ENCODE data around the gene PDZRN3. TPM values are rescaled to one million over a fixed set of nuclear protein-coding genes. Genes with fewer than 3 reads are reported as not detected.

The PDZRN3 gene
- total RNA-seq, 1 donor from 2014 or later: not detected

DNA sequence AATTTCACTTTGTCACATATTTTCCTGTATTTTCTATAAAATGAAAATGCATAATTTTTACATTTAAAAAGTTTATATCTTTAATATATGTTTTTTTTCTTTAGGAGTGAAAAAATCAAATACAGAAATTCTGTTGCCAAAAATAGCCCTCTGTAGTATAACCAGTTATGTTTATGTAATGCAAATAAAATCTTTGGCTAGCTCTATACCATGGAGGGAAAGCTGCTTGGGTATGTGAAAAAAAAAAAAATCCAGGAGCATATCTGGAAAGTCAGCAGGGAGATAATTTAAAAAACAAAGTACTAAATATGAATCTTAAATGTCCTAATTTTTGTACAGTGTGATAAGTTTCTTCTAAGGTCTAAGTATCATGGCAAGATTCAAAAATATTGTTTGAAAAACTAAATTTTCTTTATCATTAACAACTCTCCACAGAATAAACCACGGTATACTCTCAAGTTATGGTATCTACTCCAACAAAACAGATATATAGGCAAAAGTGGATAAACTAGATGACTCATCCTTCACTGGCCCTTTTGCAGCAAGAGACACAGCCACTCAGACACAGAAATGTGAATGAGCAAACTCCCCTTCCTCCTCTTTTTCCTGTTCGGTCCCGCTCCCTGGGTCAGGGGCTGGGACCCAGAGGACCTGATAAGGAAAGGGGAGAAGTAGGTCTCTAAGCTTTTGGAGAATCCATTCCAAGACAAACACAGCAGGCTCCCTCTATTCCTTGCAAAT lies 66.6 kb downstream of the PDZRN3 start:
- no peaks in the 10 kb centered on the region for H3K36me3 Mint-ChIP-seq (ENCODE audit: low read depth)
- H3K4me1 Mint-ChIP-seq (ENCODE audit: low read depth): no peaks in the 10 kb centered on the region
- no peak for DNase-seq (ENCODE audit: low spot score)
- peaks cover 2% of the 10 kb centered on the region for H3K27me3 Mint-ChIP-seq (ENCODE audit: insufficient read depth)
- intact Hi-C loops (cut with micrococcal nuclease): no loop called here
- H3K27ac Mint-ChIP-seq: no peak overlapping the region
- H3K4me3 Mint-ChIP-seq: no peak overlapping the region
- H3K9me3 Mint-ChIP-seq: no peaks in the 10 kb centered on the region

DNA sequence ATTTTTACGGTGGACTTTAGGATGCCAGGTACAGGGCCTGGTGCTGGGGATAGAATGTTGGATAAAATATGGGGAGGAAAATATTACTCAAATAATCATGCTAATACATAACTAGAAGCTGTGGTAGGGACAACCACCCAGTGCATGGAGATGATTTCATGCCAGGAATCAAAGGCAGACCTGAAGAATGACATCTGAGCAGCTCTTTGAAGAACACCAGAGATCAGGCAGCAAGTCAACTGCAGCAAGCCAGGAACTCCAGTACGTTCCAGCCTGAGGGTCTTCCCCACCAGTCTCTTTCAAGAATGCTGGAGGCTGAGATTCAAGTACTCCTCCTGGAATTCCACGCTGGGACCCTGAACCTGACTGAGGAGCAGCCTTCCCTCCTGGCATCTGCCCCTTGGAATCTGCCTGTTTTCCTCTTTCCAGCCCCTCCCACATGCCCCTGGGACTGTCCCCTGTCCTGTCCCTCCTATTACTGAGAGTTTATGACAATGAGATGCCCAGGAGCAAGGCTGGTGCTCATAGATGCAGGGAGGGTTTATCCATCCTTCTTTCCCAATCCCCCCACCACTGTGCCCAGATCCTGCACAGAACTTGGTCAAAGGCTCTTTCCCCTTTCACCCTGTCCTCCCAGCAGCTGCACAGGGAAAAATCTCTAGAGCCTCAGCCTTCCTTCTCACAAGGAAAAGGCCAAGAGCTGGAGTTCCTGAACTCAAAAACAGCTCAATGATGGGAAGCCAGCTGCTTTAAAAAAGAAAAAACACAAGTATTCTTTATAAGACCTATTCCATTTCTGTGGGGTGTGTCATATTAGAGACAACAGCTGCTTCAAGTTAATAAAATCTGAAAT lies 68.0 kb downstream of the PDZRN3 start:
- DNase-seq (ENCODE audit: low spot score): no peak
- H3K4me3 Mint-ChIP-seq: no peak overlapping the region
- H3K9me3 Mint-ChIP-seq: no peaks in the 10 kb centered on the region
- intact Hi-C loops (cut with micrococcal nuclease): no loop called here
- no peaks in the 10 kb centered on the region for H3K36me3 Mint-ChIP-seq (ENCODE audit: low read depth)
- H3K4me1 Mint-ChIP-seq (ENCODE audit: low read depth): no peaks in the 10 kb centered on the region
- no peak overlapping the region for H3K27ac Mint-ChIP-seq
- peaks cover 2% of the 10 kb centered on the region for H3K27me3 Mint-ChIP-seq (ENCODE audit: insufficient read depth)

DNA sequence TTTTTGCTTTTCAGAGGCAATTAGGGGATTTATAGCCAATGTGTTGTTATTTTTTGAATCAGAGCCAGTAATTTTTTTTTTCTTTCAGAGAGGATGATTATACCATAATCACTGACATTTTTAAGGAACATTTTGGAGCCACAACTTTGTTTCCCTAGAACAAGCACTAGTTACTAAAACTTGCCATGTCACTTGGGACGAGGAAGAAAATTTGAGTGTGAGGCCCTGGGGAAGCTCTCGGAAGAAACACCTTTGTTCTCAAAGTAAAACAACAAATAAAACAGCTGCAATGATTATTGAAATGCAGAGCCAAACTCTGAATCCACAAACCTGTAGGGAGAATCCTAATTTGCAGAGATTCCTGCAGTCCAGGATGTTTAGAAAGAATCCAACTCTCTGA lies 69.7 kb downstream of the PDZRN3 start:
- intact Hi-C loops (cut with micrococcal nuclease): no loop called here
- no peak overlapping the region for H3K27ac Mint-ChIP-seq

DNA sequence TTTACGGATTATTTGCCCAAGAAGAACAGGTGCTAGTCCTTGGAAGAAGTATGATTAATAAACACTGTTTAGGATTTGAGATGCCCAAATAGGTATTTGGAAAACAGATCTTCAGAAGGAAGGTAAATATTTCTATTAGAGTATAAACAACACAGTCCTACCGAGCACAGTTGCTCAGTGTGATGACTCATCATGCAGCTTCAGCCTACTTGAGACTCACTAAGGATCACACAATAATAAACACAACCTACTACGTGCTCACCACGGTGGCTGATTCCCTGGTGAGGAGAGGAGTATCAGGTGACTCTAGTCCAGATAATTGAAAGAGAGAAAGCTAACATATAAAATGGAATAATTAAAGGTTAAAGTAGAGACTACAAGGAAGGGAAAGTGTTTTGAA lies 72.0 kb downstream of the PDZRN3 start:
- DNase-seq (ENCODE audit: low spot score): no peak
- H3K4me3 Mint-ChIP-seq: no peak overlapping the region
- no peaks in the 10 kb centered on the region for H3K36me3 Mint-ChIP-seq (ENCODE audit: low read depth)
- intact Hi-C loops (cut with micrococcal nuclease): no loop called here
- peaks cover 2% of the 10 kb centered on the region for H3K27me3 Mint-ChIP-seq (ENCODE audit: insufficient read depth)
- H3K9me3 Mint-ChIP-seq: no peaks in the 10 kb centered on the region
- no peaks in the 10 kb centered on the region for H3K4me1 Mint-ChIP-seq (ENCODE audit: low read depth)
- no peak overlapping the region for H3K27ac Mint-ChIP-seq

More for the DNA sequence above, 69.7 kb downstream of the PDZRN3 start:
- Mint-ChIP-seq H3K27me3 (ENCODE audit: insufficient read depth) (peaks cover 2% of the 10 kb centered on the region), H3K9me3 (no peaks in the 10 kb centered on the region), H3K4me3 (no peak overlapping the region), H3K36me3 (ENCODE audit: low read depth) (no peaks in the 10 kb centered on the region), H3K4me1 (ENCODE audit: low read depth) (no peaks in the 10 kb centered on the region)
- no peak for DNase-seq (ENCODE audit: low spot score)

DNA sequence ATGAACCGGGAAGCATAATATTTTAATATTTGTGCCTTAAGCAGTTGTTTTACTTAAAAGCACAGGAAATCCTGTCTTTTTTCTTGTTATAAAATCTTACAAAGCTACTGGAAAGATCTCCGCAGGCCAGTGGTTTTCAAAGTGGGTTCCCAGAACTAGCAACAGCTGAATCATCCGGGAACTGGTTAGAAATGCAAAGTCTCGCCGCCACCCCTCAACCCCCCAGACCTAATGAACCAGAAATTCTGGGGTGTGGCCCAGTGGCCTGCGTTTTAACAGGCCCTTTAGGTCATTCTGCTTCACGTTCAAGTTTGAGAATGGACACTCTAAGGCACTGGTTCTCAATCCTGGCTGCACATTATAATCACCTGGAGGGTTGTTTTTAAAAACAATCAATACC lies 74.7 kb downstream of the PDZRN3 start:
- Mint-ChIP-seq H3K36me3 (ENCODE audit: low read depth) (no peaks in the 10 kb centered on the region), H3K4me3 (no peak overlapping the region), H3K27me3 (ENCODE audit: insufficient read depth) (no peaks in the 10 kb centered on the region), H3K4me1 (ENCODE audit: low read depth) (no peaks in the 10 kb centered on the region), H3K27ac (no peak overlapping the region), H3K9me3 (no peaks in the 10 kb centered on the region)
- no peak for DNase-seq (ENCODE audit: low spot score)
- intact Hi-C loops (cut with micrococcal nuclease): no loop called here

DNA sequence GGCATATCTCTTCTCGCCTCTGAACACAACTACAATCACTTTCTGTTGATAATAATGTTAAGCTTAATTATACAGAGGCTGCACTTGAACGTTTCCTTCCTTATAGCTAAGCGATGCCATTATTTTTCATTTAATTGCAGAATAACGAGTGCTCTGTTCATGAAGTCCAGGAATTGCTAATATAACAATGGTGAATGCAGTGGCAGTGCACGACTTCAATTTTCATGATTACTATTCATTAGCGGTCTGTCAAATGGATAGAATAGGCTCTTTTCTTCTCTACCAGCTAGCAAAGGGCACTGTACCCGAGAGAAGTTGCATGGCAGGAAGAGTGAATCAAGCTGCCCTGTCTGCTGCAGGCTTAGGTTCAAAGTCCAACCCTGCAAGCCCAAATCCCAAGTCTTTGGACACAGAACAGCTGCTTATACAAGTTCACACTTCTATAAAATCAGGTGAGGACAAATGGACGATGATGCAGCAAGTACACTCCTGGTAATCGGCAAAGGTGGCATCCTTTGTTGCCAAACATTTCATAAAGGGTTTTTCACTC lies 75.6 kb downstream of the PDZRN3 start:
- Mint-ChIP-seq H3K27ac (no peak overlapping the region), H3K4me1 (ENCODE audit: low read depth) (no peaks in the 10 kb centered on the region), H3K36me3 (ENCODE audit: low read depth) (no peaks in the 10 kb centered on the region), H3K4me3 (no peak overlapping the region), H3K9me3 (no peaks in the 10 kb centered on the region), H3K27me3 (ENCODE audit: insufficient read depth) (no peaks in the 10 kb centered on the region)
- no peak for DNase-seq (ENCODE audit: low spot score)
- intact Hi-C loops (cut with micrococcal nuclease): no loop called here

DNA sequence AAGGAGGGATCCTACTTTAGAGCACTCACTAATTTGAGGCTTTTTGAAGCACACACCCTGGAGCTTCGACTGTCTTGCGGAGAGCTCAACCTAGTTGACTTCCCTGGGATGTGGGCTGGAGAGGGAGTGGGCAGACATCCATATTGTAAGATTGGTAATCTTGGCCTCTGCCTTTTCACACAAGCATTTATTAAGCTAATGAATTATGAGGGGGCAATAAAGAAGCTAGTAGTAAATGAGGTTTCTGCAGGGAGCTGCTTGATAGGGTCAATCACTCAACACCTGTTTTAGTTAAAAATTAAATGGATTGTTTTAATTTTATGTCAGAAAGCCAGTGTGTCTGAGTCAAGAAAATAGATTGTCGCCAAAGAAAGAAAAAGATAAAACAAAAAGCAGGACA lies 76.3 kb downstream of the PDZRN3 start:
- no peak overlapping the region for H3K27ac Mint-ChIP-seq

DNA sequence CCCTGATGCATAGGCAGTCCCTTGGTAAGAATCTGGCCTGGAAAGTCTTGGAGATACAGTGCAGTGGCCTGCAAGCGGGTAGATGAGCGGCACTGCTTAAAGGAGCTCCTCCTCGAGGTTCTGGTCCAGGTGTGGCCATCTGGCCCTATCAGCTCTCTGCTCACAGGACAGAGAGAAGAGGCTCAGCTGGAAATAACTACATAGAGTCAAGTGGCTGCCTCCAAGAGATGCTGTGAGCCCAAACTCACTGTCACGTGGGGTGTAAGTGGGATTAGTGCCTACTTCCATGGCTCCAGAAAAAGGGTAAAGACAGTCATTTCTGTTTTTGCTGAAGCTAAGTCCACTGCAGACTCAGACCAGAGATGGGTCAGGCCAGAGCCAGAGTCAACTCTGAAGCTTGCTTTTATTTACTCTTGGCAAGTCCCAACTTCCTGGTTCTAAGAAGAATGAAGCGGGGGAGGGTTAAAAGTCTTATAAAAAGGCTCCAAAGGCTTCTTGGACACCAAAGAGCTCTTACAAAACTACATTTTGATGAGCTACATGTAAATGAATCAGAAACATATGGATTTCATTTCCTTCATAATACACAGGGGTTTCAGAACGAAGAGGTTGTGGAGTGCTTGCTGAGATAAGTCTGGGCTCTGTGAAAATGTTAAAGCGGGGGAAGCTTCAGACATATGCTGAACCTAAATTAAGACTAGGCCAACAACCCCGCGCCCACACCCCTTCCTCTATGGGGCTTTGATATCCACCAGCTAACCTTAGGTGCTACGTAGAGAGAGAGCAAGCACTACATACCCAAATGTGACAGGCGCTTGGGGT lies 77.1 kb downstream of the PDZRN3 start:
- Mint-ChIP-seq H3K36me3 (ENCODE audit: low read depth) (no peaks in the 10 kb centered on the region), H3K27ac (no peak overlapping the region), H3K4me1 (ENCODE audit: low read depth) (no peaks in the 10 kb centered on the region), H3K4me3 (no peak overlapping the region), H3K9me3 (no peaks in the 10 kb centered on the region), H3K27me3 (ENCODE audit: insufficient read depth) (no peaks in the 10 kb centered on the region)
- intact Hi-C loops (cut with micrococcal nuclease): no loop called here
- DNase-seq (ENCODE audit: low spot score): no peak

More for the DNA sequence above, 76.3 kb downstream of the PDZRN3 start:
- DNase-seq (ENCODE audit: low spot score): no peak
- no peaks in the 10 kb centered on the region for H3K4me1 Mint-ChIP-seq (ENCODE audit: low read depth)
- intact Hi-C loops (cut with micrococcal nuclease): no loop called here
- H3K4me3 Mint-ChIP-seq: no peak overlapping the region
- no peaks in the 10 kb centered on the region for H3K27me3 Mint-ChIP-seq (ENCODE audit: insufficient read depth)
- H3K9me3 Mint-ChIP-seq: no peaks in the 10 kb centered on the region
- H3K36me3 Mint-ChIP-seq (ENCODE audit: low read depth): no peaks in the 10 kb centered on the region

DNA sequence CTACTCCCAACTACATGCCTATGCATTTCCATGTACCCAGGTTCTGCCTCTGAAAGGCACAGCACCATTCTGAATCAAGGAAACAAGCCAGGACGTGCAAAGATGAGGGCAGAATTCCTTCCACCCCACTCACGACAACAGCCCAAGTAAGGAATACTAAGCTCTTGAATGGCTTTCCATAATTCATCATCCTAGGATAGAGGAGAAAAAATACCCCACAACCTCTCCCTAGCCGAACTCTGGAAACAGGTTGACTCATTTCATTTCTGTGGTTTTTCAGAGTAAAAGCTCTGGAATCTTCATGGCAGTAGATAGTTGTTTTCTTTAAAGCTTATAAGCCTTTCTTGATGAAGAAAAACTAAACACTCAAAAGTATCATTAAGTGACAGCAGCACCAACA lies 77.8 kb downstream of the PDZRN3 start:
- Mint-ChIP-seq H3K27ac (no peak overlapping the region), H3K27me3 (ENCODE audit: insufficient read depth) (no peaks in the 10 kb centered on the region), H3K4me1 (ENCODE audit: low read depth) (no peaks in the 10 kb centered on the region), H3K36me3 (ENCODE audit: low read depth) (no peaks in the 10 kb centered on the region), H3K4me3 (no peak overlapping the region), H3K9me3 (no peaks in the 10 kb centered on the region)
- DNase-seq (ENCODE audit: low spot score): no peak
- intact Hi-C loops (cut with micrococcal nuclease): no loop called here

DNA sequence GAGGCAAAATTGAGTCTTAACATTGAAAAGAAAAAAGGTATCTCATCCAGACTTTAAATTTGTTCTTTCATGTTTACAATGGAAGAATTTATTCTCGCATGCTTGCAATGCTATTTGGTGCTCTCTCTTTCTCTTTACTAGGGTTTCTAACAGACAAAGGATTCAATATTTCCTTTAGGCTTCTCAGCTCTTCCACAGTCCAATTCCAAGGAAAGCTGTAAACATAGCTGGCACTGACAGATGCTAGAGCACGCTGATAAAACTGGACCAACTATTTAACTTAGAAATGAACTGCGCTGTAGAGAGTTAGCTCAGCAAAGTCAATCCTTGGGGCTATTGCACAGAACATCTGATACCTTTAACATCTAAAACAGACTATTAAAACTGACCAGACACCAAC lies 81.3 kb downstream of the PDZRN3 start:
- Mint-ChIP-seq H3K4me1 (ENCODE audit: low read depth) (no peaks in the 10 kb centered on the region), H3K27ac (no peak overlapping the region), H3K9me3 (no peaks in the 10 kb centered on the region), H3K27me3 (ENCODE audit: insufficient read depth) (no peaks in the 10 kb centered on the region), H3K4me3 (no peak overlapping the region), H3K36me3 (ENCODE audit: low read depth) (no peaks in the 10 kb centered on the region)
- DNase-seq (ENCODE audit: low spot score): no peak
- intact Hi-C loops (cut with micrococcal nuclease): no loop called here

DNA sequence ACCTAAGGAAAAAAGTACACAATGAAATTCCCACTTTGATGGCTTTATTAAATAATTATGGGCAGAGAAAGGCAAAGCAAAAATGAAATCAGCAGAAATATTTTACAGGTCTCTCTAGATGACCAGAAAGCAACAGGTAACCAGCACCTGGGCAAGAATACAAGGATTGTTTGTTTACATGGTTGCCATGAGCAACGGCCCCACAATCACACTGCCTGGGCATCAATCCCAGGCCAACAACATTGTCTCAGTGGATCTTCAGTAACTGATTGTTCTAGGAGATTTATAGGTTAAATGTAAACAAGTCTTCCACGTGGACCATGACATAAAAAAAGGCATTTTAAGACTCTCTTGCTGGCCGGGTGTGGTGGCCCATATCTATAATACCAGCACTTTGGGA lies 82.6 kb downstream of the PDZRN3 start:
- no peaks in the 10 kb centered on the region for H3K9me3 Mint-ChIP-seq

DNA sequence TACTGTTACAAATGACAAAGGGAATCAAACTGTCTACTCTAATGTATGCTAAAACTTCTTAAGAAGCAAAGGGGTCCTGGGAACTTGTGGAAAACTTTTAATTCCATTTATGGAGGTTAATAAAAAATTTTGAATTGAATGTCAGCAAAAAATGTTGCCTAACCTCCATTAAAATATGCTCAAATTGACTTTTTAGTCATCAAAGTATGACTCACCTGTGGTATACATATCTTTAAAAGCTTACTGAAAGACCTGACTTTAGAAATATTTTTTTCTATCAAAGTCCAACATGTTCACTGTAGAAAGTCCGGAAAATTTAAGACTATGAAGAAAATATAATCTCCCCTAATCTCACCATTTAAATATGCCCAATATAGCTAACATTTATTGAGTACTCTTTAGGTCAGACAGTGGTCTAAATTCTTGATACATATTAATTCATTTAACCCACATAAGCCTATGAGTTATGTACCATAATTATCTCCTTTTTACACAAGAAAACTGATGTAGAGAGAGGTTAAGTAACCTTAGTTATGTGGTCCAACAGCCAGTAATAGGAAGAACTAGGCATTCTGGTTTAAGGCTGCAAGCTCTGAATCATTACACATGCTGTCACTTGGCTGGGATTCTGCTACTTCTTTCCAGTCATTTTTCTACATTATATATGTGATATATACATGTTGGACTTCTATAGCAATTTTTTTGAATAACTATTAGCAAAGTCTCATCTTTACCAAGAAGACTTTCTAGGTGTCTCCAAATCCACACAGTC lies 83.6 kb downstream of the PDZRN3 start:
- Mint-ChIP-seq H3K27me3 (ENCODE audit: insufficient read depth) (no peaks in the 10 kb centered on the region), H3K9me3 (no peaks in the 10 kb centered on the region), H3K36me3 (ENCODE audit: low read depth) (no peaks in the 10 kb centered on the region), H3K4me1 (ENCODE audit: low read depth) (no peaks in the 10 kb centered on the region), H3K27ac (no peak overlapping the region), H3K4me3 (no peak overlapping the region)
- intact Hi-C loops (cut with micrococcal nuclease): no loop called here
- no peak for DNase-seq (ENCODE audit: low spot score)

More for the DNA sequence above, 82.6 kb downstream of the PDZRN3 start:
- intact Hi-C loops (cut with micrococcal nuclease): no loop called here
- Mint-ChIP-seq H3K4me3 (no peak overlapping the region), H3K4me1 (ENCODE audit: low read depth) (no peaks in the 10 kb centered on the region), H3K36me3 (ENCODE audit: low read depth) (no peaks in the 10 kb centered on the region), H3K27ac (no peak overlapping the region), H3K27me3 (ENCODE audit: insufficient read depth) (no peaks in the 10 kb centered on the region)
- DNase-seq (ENCODE audit: low spot score): no peak

All from activated T-helper 1 cell treated with anti-CD3 and anti-CD28 coated beads, Interleukin-12 subunit alpha, Interleukin-12 subunit beta, Interleukin-2, Interleukin-4 antibody, amounts not matched to agents 30 ng/mL and 10 ng/mL and 1 ng/mL, durations not matched to agents 14 hours and 24 hours and 36 hours (primary cell).